Peyer's patch (tissue), 4 donors: Measurements from ENCODE around the gene NEK7. TPM values are rescaled to one million over a fixed set of nuclear protein-coding genes. Genes with fewer than 3 reads are reported as not detected.

Experiments
- DNase-seq, 3 donors: peaks; one replicate each; pipeline ENCODE4 v3.0.0-alpha.2; 2017 to 2019
- H3K27ac ChIP-seq, 4 donors: fragments of 200-600 bp; sonication (generic); one replicate each; pipeline ENCODE4 v1.5.1; 2016 to 2019
- H3K27me3 ChIP-seq, 2 donors: fragments of 200-600 bp; sonication (generic); one replicate each; pipeline ENCODE4 v1.5.1; 2019
- H3K36me3 ChIP-seq, 3 donors: fragments of 200-600 bp; sonication (generic); one replicate each; pipeline ENCODE4 v1.5.1; 2016 to 2019
- H3K4me1 ChIP-seq, 4 donors: fragments of 200-600 bp; sonication (generic); one replicate each; pipeline ENCODE4 v1.5.1; 2016 to 2019
- H3K4me3 ChIP-seq, 4 donors: fragments of 200-600 bp; sonication (generic); 1 replicate in 3 of 4; 2 replicates in 1 of 4; pipeline ENCODE4 v1.5.1; 2016 to 2019; ENCODE audit warnings: mild to moderate bottlenecking in 1 of 4
- H3K9me3 ChIP-seq, 4 donors: fragments of 200-600 bp; sonication (generic); one replicate each; pipeline ENCODE4 v1.5.1; 2016 to 2019; ENCODE audit warnings: mild to moderate bottlenecking in 1 of 4
- CTCF ChIP-seq, 6 experiments: fragments of 450-650 bp in 4 of 6; fragments of 200-600 bp in 2 of 6; sonication (generic) in 1 of 6; IDR thresholded peaks; one replicate each; pipeline ENCODE4 v1.5.1; 2017 to 2019; ENCODE audit warnings: antibody characterized with exemption in 6 of 6, mild to moderate bottlenecking in 3 of 6, moderate library complexity in 1 of 6
- POLR2A ChIP-seq, 2 donors: fragments of 450-650 bp; IDR thresholded peaks; one replicate each; pipeline ENCODE4 v1.5.1; 2017; ENCODE audit warnings: antibody characterized with exemption in 2 of 2, mild to moderate bottlenecking in 2 of 2, moderate library complexity in 2 of 2
- total RNA-seq, 4 donors: library from RNA; depleted of rRNA; stranded (reverse); fragments of >200 nt; gene quantifications; one replicate each; pipeline ENCODE4 v1.1.0, GENCODE V29; 2016

The NEK7 gene
- total RNA-seq, 4 donors from 2014 or later: 62.3 to 75.1 (median 66.5) TPM

DNA sequence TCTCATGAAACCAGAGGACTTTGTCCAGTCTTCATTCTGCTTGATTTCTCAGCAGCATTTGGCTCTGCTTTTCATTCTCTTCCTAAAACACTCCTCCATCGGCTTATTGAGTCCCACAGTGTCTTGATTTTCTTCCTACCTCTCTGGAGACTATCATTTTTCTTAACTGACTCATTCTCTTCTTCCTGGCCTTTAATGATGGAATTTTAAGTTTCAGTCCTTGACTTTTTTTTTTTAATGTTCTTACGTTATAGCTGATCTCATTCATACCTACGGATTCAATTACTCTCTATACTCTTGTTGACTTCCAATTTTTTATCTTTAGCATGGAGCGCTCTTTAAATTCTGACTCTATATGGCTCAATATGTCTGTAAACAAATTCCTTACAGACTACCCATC, 111.1 kb downstream of the NEK7 start:
- Histone ChIP-seq H3K27me3 (no peaks in the 10 kb centered on the region), H3K4me3 (no peak overlapping the region), H3K9me3 (no peaks in the 10 kb centered on the region), H3K36me3 (no peaks in the 10 kb centered on the region), H3K4me1 (peaks cover 0 to 9% (median 0%) of the 10 kb centered on the region in 4 donors), H3K27ac (no peak overlapping the region)
- DNase-seq: no peak
- TF ChIP-seq POLR2A (IDR thresholded peaks at IDR 0.05): no peak
- TF ChIP-seq CTCF (IDR thresholded peaks at IDR 0.05): no peak

GRCh38 chr1:198268784-198269645, 112.2 kb downstream of the NEK7 start:
- TF ChIP-seq POLR2A (IDR thresholded peaks at IDR 0.05) (no peak), CTCF (IDR thresholded peaks at IDR 0.05) (no peak)
- H3K4me3 ChIP-seq: no peak overlapping the region
- peaks cover 0 to 9% (median 0%) of the 10 kb centered on the region in 4 donors for H3K4me1 ChIP-seq
- H3K27me3 ChIP-seq: no peaks in the 10 kb centered on the region
- no peak overlapping the region for H3K27ac ChIP-seq
- no peak for DNase-seq
- H3K36me3 ChIP-seq: no peaks in the 10 kb centered on the region
- no peaks in the 10 kb centered on the region for H3K9me3 ChIP-seq

- H3K27me3 ChIP-seq: no peaks in the 10 kb centered on the region
- peaks cover 0 to 9% (median 0%) of the 10 kb centered on the region in 4 donors for H3K4me1 ChIP-seq
- no peak overlapping the region for H3K27ac ChIP-seq
- no peaks in the 10 kb centered on the region for H3K36me3 ChIP-seq
- H3K9me3 ChIP-seq: no peaks in the 10 kb centered on the region
- H3K4me3 ChIP-seq: no peak overlapping the region
- TF ChIP-seq POLR2A (IDR thresholded peaks at IDR 0.05) (no peak), CTCF (IDR thresholded peaks at IDR 0.05) (no peak)
- no peak for DNase-seq
Observed at GRCh38 chr1:198269646-198269940, 112.8 kb downstream of the NEK7 start.

DNA sequence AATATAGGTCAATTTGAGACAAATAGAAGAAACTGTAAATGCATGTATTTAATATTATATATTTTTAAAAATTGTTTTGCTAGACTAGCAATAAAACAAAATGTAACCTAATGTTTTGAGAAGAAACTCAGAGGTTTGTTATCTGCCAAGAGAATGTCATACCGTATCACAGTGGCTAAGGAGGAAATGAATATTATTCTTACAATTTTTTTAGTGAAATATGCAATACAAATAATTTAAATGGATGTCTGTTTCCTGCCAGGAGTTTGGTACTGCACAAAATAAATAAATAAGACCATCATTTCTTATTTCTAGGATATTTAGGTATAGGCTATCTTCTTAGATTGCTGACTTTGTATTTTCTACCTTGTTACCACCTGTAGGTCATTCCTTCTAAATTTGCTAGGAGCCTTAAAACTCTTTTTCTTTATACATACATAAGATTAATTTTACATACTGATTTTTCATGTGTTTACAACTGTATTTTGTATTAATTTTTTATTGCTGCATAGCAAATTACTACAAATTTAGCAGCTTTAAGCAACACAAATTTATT, 113.6 kb downstream of the NEK7 start:
- Histone ChIP-seq H3K27me3 (no peaks in the 10 kb centered on the region), H3K9me3 (no peaks in the 10 kb centered on the region), H3K4me3 (no peak overlapping the region), H3K27ac (no peak overlapping the region), H3K36me3 (no peaks in the 10 kb centered on the region), H3K4me1 (peaks cover 0 to 9% (median 0%) of the 10 kb centered on the region in 4 donors)
- DNase-seq: no peak
- TF ChIP-seq CTCF (IDR thresholded peaks at IDR 0.05) (no peak), POLR2A (IDR thresholded peaks at IDR 0.05) (no peak)

DNA sequence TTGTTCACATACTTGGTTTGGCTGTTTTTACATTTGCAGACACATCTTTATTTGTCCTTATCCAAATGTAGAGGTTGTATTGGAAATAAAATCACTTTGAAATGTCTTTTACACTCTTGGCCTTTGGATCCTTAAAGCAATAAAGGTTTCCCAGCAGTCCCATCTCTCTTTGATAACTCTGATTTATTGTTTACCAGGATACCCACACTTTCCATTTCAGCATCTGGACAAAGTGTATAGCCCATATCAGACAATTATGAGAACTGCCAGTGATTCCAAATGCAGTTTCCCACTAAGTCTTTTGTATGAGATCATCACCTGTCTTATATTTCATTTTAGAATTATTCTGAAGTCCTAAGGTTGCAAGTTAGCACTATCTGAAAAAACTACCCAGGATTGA, 114.7 kb downstream of the NEK7 start:
- Histone ChIP-seq H3K4me1 (peaks cover 0 to 9% (median 0%) of the 10 kb centered on the region in 4 donors), H3K9me3 (no peaks in the 10 kb centered on the region), H3K4me3 (no peak overlapping the region), H3K27ac (no peak overlapping the region), H3K27me3 (no peaks in the 10 kb centered on the region), H3K36me3 (no peaks in the 10 kb centered on the region)
- no peak for TF ChIP-seq POLR2A (IDR thresholded peaks at IDR 0.05)
- no peak for TF ChIP-seq CTCF (IDR thresholded peaks at IDR 0.05)
- no peak for DNase-seq
